ENCODE measurements around the gene AP5S1. TPM values are rescaled to one million over a fixed set of nuclear protein-coding genes. Genes with fewer than 3 reads are reported as not detected.
A peak's percentile ranks its signal among the peaks of the same experiment; 100 is the strongest.

Gene AP5S1
- polyA plus RNA-seq, 1 experiment = 7.8 TPM

GRCh38 chr20:3802524-3803239 is 17.7 kb upstream of the AP5S1 start:
- H3K27ac ChIP-seq (ENCODE audit: low read depth, low read length) = no peak overlapping the region
- CTCF ChIA-PET = interaction anchor here (2.8 kb wide), 1 partner anchor 16 kb away, joined by 8 read pairs; no protein-coding TSS in a partner anchor
- H3K4me3 ChIP-seq (ENCODE audit: low read depth, low read length) = no peak overlapping the region
- no peak for TF ChIP-seq CTCF (IDR thresholded peaks at IDR 0.05; ENCODE audit: low read depth, low read length)
- DNase-seq (ENCODE audit: low read depth, low spot score) = no peak
- H3K9me3 ChIP-seq (ENCODE audit: control insufficient read depth, insufficient read depth, low read length) = no peaks in the 10 kb centered on the region; the same call in 1 of the 2 replicates
- POLR2A ChIA-PET = no interaction called here
- no peaks in the 10 kb centered on the region for H3K27me3 ChIP-seq (ENCODE audit: control insufficient read depth, insufficient read depth, low read length)

- H3K9me3 ChIP-seq (ENCODE audit: control insufficient read depth, insufficient read depth, low read length) = no peaks in the 10 kb centered on the region; the same call in 1 of the 2 replicates
- H3K27ac ChIP-seq (ENCODE audit: low read depth, low read length) = no peak overlapping the region
- ChIA-PET POLR2A (no interaction called here), CTCF (interaction anchor here (2.8 kb wide), 1 partner anchor 15 kb away, joined by 8 read pairs; no protein-coding TSS in a partner anchor)
- no peaks in the 10 kb centered on the region for H3K27me3 ChIP-seq (ENCODE audit: control insufficient read depth, insufficient read depth, low read length)
- no peak for DNase-seq (ENCODE audit: low read depth, low spot score)
- no peak for TF ChIP-seq CTCF (IDR thresholded peaks at IDR 0.05; ENCODE audit: low read depth, low read length)
- H3K4me3 ChIP-seq (ENCODE audit: low read depth, low read length) = no peak overlapping the region
These were observed 17.1 kb upstream of the AP5S1 start for GRCh38 chr20:3803289-3803688.

- peak overlapping the region; percentile 57 for H3K27ac ChIP-seq (ENCODE audit: low read depth, low read length)
- CTCF ChIA-PET = interaction anchor here (2.8 kb wide), 1 partner anchor 15 kb away, joined by 8 read pairs; no protein-coding TSS in a partner anchor
- POLR2A ChIA-PET = interaction anchor here (2.1 kb wide), 1 partner anchor 8 kb away, joined by 5 read pairs; the partner anchor contains the start of gene CDC25B
- TF ChIP-seq CTCF (IDR thresholded peaks at IDR 0.05; ENCODE audit: low read depth, low read length) = no peak
- H3K9me3 ChIP-seq (ENCODE audit: control insufficient read depth, insufficient read depth, low read length) = no peaks in the 10 kb centered on the region; the same call in 1 of the 2 replicates
- DNase-seq (ENCODE audit: low read depth, low spot score) = no peak
- H3K27me3 ChIP-seq (ENCODE audit: control insufficient read depth, insufficient read depth, low read length) = no peaks in the 10 kb centered on the region
- H3K4me3 ChIP-seq (ENCODE audit: low read depth, low read length) = no peak overlapping the region
These were observed 16.5 kb upstream of the AP5S1 start for GRCh38 chr20:3803854-3804253.

GRCh38 chr20:3804254-3804751 is 16.0 kb upstream of the AP5S1 start:
- H3K4me3 ChIP-seq (ENCODE audit: low read depth, low read length) = no peak overlapping the region
- CTCF ChIA-PET = interaction anchor here (1.6 to 2.8 kb wide), 2 partner anchors 14 to 17 kb away, joined by 5 to 8 read pairs; partner anchors contain the start of gene AP5S1

More at GRCh38 chr20:3804254-3804751, 16.0 kb upstream of the AP5S1 start:
- peak overlapping the region; percentile 57 for H3K27ac ChIP-seq (ENCODE audit: low read depth, low read length)
- H3K9me3 ChIP-seq (ENCODE audit: control insufficient read depth, insufficient read depth, low read length) = no peaks in the 10 kb centered on the region; the same call in 1 of the 2 replicates
- POLR2A ChIA-PET = interaction anchor here (2.1 kb wide), 1 partner anchor 8 kb away, joined by 5 read pairs; the partner anchor contains the start of gene CDC25B
- no peak for TF ChIP-seq CTCF (IDR thresholded peaks at IDR 0.05; ENCODE audit: low read depth, low read length)
- H3K27me3 ChIP-seq (ENCODE audit: control insufficient read depth, insufficient read depth, low read length) = no peaks in the 10 kb centered on the region
- DNase-seq (ENCODE audit: low read depth, low spot score) = no peak

Data from AG04450 (cell line).